GM23338 (cell line): ENCODE measurements around the gene UNC5A.

Source experiments
- EZH2 ChIP-seq: fragments of 200-600 bp; sonication (generic); IDR thresholded peaks from one replicate; pipeline ENCODE4 v1.8.0; 2017; ENCODE audit warnings: antibody characterized with exemption, mild to moderate bottlenecking, low read depth; ENCODE audit not compliant: unreplicated experiment
- EZH2phosphoT487 ChIP-seq: fragments of 200-600 bp; sonication (generic); IDR thresholded peaks from one replicate; pipeline ENCODE4 v1.8.1; 2018; ENCODE audit warnings: antibody characterized with exemption; ENCODE audit not compliant: unreplicated experiment
- POLR2AphosphoS5 ChIP-seq: IDR thresholded peaks from 2 replicates; pipeline ENCODE4 v1.6.1; 2016; ENCODE audit warnings: antibody characterized with exemption, low read depth
- ZNF331 ChIP-seq: fragments of 250-450 bp; sonication (Bioruptor Pico); IDR thresholded peaks from 2 replicates; pipeline ENCODE4 v1.5.0; 2020; ENCODE audit warnings: low read depth, mild to moderate bottlenecking, moderate library complexity
- TF ChIP-seq, protein P1 (sequence below), 2 experiments: fragments of 200-600 bp in 1 of 2; sonication (generic) in 1 of 2; conservative IDR thresholded peaks; 2 replicates each; pipeline versions ENCODE4 v1.5.1 to v1.6.1; 2016 to 2017; ENCODE audit warnings: antibody characterized with exemption in 2 of 2, low read depth in 2 of 2, mild to moderate bottlenecking in 2 of 2, moderate library complexity in 1 of 2
- TF ChIP-seq, protein P2 (sequence below): IDR thresholded peaks from one replicate; pipeline ENCODE4 v1.6.1; 2018; ENCODE audit warnings: antibody characterized with exemption; ENCODE audit not compliant: unreplicated experiment

DNA sequence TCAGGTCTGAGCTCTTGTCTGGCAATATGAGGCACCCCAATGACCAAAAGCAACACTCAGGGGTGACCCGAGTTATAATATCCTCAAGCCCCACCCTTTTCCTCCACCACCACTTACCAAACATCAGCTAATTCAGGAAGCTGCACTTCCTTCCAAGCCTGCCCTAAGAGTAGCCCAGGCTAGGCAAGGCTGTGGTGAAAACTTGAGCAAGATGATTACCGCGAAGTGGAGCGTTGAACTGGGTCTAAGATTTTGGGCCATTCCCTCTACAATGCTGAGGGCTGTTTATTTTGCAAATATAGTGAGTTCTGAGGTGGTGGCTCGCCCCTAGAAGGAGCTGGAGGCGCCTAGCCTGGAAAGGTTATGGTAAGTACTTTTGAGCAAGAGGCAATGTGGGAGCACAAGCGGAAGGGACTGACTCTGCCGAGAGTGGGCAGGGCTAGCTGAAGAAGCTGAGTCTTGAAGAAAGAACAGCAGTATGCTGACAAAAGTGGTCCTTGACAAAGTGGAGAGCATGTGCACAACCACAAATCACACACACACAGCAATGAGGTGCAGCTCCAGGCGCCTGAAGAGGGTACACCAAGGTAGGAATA is 89.0 kb downstream of the UNC5A start, which contains the start of gene HK3:
- TF ChIP-seq, protein P1, sequence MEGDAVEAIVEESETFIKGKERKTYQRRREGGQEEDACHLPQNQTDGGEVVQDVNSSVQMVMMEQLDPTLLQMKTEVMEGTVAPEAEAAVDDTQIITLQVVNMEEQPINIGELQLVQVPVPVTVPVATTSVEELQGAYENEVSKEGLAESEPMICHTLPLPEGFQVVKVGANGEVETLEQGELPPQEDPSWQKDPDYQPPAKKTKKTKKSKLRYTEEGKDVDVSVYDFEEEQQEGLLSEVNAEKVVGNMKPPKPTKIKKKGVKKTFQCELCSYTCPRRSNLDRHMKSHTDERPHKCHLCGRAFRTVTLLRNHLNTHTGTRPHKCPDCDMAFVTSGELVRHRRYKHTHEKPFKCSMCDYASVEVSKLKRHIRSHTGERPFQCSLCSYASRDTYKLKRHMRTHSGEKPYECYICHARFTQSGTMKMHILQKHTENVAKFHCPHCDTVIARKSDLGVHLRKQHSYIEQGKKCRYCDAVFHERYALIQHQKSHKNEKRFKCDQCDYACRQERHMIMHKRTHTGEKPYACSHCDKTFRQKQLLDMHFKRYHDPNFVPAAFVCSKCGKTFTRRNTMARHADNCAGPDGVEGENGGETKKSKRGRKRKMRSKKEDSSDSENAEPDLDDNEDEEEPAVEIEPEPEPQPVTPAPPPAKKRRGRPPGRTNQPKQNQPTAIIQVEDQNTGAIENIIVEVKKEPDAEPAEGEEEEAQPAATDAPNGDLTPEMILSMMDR (conservative IDR thresholded peaks at IDR 0.05; ENCODE audit: low read depth in 2 of 2) = no peak
- TF ChIP-seq EZH2 = no peak
- TF ChIP-seq, protein P2, sequence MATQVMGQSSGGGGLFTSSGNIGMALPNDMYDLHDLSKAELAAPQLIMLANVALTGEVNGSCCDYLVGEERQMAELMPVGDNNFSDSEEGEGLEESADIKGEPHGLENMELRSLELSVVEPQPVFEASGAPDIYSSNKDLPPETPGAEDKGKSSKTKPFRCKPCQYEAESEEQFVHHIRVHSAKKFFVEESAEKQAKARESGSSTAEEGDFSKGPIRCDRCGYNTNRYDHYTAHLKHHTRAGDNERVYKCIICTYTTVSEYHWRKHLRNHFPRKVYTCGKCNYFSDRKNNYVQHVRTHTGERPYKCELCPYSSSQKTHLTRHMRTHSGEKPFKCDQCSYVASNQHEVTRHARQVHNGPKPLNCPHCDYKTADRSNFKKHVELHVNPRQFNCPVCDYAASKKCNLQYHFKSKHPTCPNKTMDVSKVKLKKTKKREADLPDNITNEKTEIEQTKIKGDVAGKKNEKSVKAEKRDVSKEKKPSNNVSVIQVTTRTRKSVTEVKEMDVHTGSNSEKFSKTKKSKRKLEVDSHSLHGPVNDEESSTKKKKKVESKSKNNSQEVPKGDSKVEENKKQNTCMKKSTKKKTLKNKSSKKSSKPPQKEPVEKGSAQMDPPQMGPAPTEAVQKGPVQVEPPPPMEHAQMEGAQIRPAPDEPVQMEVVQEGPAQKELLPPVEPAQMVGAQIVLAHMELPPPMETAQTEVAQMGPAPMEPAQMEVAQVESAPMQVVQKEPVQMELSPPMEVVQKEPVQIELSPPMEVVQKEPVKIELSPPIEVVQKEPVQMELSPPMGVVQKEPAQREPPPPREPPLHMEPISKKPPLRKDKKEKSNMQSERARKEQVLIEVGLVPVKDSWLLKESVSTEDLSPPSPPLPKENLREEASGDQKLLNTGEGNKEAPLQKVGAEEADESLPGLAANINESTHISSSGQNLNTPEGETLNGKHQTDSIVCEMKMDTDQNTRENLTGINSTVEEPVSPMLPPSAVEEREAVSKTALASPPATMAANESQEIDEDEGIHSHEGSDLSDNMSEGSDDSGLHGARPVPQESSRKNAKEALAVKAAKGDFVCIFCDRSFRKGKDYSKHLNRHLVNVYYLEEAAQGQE = no peak
- TF ChIP-seq ZNF331 = no peak
- no peak for TF ChIP-seq POLR2AphosphoS5
- TF ChIP-seq EZH2phosphoT487 = no peak
